Measurements from ENCODE around the gene SLC6A19.

Gene SLC6A19

GRCh38 chr5:1215320-1216096, 14.1 kb downstream of the SLC6A19 start:
- DNase-seq (ENCODE audit: low read depth) = no peak
- TF ChIP-seq, protein P1, sequence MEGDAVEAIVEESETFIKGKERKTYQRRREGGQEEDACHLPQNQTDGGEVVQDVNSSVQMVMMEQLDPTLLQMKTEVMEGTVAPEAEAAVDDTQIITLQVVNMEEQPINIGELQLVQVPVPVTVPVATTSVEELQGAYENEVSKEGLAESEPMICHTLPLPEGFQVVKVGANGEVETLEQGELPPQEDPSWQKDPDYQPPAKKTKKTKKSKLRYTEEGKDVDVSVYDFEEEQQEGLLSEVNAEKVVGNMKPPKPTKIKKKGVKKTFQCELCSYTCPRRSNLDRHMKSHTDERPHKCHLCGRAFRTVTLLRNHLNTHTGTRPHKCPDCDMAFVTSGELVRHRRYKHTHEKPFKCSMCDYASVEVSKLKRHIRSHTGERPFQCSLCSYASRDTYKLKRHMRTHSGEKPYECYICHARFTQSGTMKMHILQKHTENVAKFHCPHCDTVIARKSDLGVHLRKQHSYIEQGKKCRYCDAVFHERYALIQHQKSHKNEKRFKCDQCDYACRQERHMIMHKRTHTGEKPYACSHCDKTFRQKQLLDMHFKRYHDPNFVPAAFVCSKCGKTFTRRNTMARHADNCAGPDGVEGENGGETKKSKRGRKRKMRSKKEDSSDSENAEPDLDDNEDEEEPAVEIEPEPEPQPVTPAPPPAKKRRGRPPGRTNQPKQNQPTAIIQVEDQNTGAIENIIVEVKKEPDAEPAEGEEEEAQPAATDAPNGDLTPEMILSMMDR (conservative IDR thresholded peaks at IDR 0.05; ENCODE audit: low read length) = no peak
- H3K4me3 ChIP-seq (ENCODE audit: low read length) = no peak overlapping the region

DNA sequence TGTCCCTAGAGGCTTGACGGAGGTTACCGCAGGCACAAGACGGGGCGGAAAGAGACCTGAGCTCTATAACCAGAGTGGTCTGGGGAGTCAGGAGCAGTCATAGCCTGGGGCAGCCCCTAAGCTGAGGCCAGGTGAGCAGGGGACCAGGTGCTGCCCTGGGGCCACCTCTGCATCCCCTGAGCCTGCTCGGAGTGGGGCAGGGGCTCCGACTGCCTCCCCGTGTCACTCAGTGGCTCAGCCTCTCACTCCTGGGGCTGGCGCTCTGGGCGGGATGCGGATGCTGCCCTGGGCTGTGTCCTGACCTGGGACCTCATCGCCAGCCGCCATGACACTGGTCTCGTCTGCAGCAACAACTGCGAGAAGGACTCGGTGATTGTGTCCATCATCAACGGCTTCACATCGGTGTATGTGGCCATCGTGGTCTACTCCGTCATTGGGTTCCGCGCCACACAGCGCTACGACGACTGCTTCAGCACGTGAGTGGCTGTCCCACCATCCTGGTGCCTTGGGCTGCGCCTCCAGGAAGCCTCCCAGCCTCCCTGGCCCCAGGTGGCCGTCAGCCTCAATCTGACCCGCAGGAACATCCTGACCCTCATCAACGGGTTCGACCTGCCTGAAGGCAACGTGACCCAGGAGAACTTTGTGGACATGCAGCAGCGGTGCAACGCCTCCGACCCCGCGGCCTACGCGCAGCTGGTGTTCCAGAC, 15.0 kb downstream of the SLC6A19 start:
- no peak overlapping the region for H3K4me3 ChIP-seq (ENCODE audit: low read length)
- TF ChIP-seq, protein P1 (conservative IDR thresholded peaks at IDR 0.05; ENCODE audit: low read length) = no peak
- DNase-seq (ENCODE audit: low read depth) = no peak

- TF ChIP-seq, protein P1 (conservative IDR thresholded peaks at IDR 0.05; ENCODE audit: low read length) = no peak
- H3K4me3 ChIP-seq (ENCODE audit: low read length) = no peak overlapping the region
- DNase-seq (ENCODE audit: low read depth) = no peak
These were observed 15.5 kb downstream of the SLC6A19 start for GRCh38 chr5:1216918-1217295.

DNA sequence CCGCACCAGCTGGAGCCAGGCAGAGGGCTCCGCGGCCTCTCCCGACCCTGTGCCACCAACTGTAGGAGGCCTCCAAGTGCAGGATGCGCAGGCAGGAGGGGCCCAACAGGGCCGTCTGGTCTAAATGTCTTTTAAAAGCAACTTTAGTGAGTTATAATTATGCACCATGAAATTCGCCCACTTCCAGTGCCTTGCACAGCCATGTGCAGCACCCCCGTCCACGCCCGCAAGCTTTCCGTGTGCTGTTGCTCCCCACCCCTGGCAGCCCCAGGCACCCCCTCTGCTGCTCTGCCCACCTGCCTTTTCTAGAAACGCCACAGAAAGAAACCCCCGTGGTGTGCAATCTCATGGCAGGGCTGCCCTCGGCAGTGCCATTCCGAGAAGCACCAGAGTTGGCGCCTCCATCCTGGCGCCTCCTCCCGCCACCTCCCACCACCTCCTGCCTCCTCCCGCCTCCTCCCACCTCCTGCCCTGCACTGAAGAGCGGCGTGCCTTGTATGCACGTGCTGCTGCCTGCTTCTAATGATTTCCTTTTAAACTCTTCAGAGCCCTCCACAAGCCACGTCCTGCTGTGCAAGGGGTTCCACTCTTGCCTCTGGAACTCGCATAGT, 16.3 kb downstream of the SLC6A19 start:
- TF ChIP-seq, protein P1 (conservative IDR thresholded peaks at IDR 0.05; ENCODE audit: low read length) = no peak
- no peak overlapping the region for H3K4me3 ChIP-seq (ENCODE audit: low read length)
- DNase-seq (ENCODE audit: low read depth) = no peak

GRCh38 chr5:1218351-1219080, 17.1 kb downstream of the SLC6A19 start:
- TF ChIP-seq, protein P1 (conservative IDR thresholded peaks at IDR 0.05; ENCODE audit: low read length) = no peak
- no peak overlapping the region for H3K4me3 ChIP-seq (ENCODE audit: low read length)
- DNase-seq (ENCODE audit: low read depth) = no peak

- no peak overlapping the region for H3K4me3 ChIP-seq (ENCODE audit: low read length)
- TF ChIP-seq, protein P1 (conservative IDR thresholded peaks at IDR 0.05; ENCODE audit: low read length) = no peak
- no peak for DNase-seq (ENCODE audit: low read depth)
These were observed 17.8 kb downstream of the SLC6A19 start for GRCh38 chr5:1219098-1219767.
